Endodermal cell (in vitro differentiated cells): ENCODE data around the gene MRM2. TPM values are rescaled to one million over a fixed set of nuclear protein-coding genes. Genes with fewer than 3 reads are reported as not detected.

Experiments used
- DNase-seq: peaks from one replicate; pipeline ENCODE4 v3.0.0-alpha.2; 2017
- H3K27ac ChIP-seq: 2 replicates; pipeline ENCODE4 v1.5.1; 2013; ENCODE audit warnings: mild to moderate bottlenecking, low read depth, low read length, moderate library complexity
- H3K27me3 ChIP-seq: 2 replicates; pipeline ENCODE4 v1.6.1; 2013; ENCODE audit warnings: mild to moderate bottlenecking, low read length, moderate library complexity; ENCODE audit not compliant: insufficient read depth, control insufficient read depth, poor library complexity, severe bottlenecking
- H3K36me3 ChIP-seq: 2 replicates; pipeline ENCODE4 v1.7.0; 2013; ENCODE audit warnings: mild to moderate bottlenecking, low read length, moderate library complexity; ENCODE audit not compliant: control insufficient read depth, insufficient read depth
- H3K4me1 ChIP-seq: one replicate; pipeline ENCODE4 v1.7.0; 2013; ENCODE audit warnings: low read length; ENCODE audit not compliant: control insufficient read depth, insufficient read depth
- H3K4me3 ChIP-seq: 2 replicates; pipeline ENCODE4 v1.5.1; 2013; ENCODE audit warnings: mild to moderate bottlenecking, low read length, moderate library complexity
- H3K9ac ChIP-seq: 2 replicates; pipeline ENCODE4 v1.6.1; 2013; ENCODE audit warnings: mild to moderate bottlenecking, low read length, moderate library complexity; ENCODE audit not compliant: poor library complexity, severe bottlenecking; ENCODE audit errors: extremely low read depth
- H3K9me3 ChIP-seq: 2 replicates; pipeline ENCODE4 v1.6.1; 2013; ENCODE audit warnings: mild to moderate bottlenecking, low read length, moderate library complexity; ENCODE audit not compliant: control insufficient read depth
- H3K27ac Mint-ChIP-seq: 2 replicates; pipeline ENCODE4 v1.8.0; 2020; ENCODE audit warnings: mixed read lengths
- H3K27me3 Mint-ChIP-seq: 2 replicates; pipeline ENCODE4 v1.8.0; 2021; ENCODE audit warnings: mild to moderate bottlenecking, mixed read lengths; ENCODE audit not compliant: insufficient read depth
- H3K36me3 Mint-ChIP-seq: 2 replicates; pipeline ENCODE4 v1.8.0; 2020; ENCODE audit warnings: low read depth, mixed read lengths
- H3K4me1 Mint-ChIP-seq: 2 replicates; pipeline ENCODE4 v1.8.0; 2020; ENCODE audit warnings: mixed read lengths
- H3K4me3 Mint-ChIP-seq: 2 replicates; pipeline ENCODE4 v1.8.0; 2020; ENCODE audit warnings: mild to moderate bottlenecking, moderate library complexity, mixed read lengths
- H3K9me3 Mint-ChIP-seq: 2 replicates; pipeline ENCODE4 v1.8.0; 2020; ENCODE audit warnings: mild to moderate bottlenecking, mixed read lengths
- CTCF ChIP-seq: fragments of 200-600 bp; sonication (generic); conservative IDR thresholded peaks from 2 replicates; pipeline ENCODE4 v1.5.0; 2021; ENCODE audit warnings: antibody characterized with exemption, mild to moderate bottlenecking
- WGBS, 2 experiments: methylation state at CpG; one replicate each; pipeline versions ENCODE4 v1.1.5 to v1.1.7; 2013; ENCODE audit warnings: missing lambda C conversion rate in 2 of 2, mixed read lengths in 1 of 2; ENCODE audit not compliant: insufficient coverage in 1 of 2, insufficient read length in 1 of 2; 5-methylcytosine and 5-hydroxymethylcytosine counted together
- total RNA-seq, 2 donors: library from RNA; stranded (reverse); fragmentation: NEBNext Ultra II Directional in 1 of 2; extraction: Animal tissue kit (Norgen Biotek cat#: 25700) in 1 of 2; gene quantifications; 2 replicates in 1 of 2; 3 replicates in 1 of 2; pipeline ENCODE4 v1.2.1, GENCODE V29; 2021

The MRM2 gene
- total RNA-seq, 2 donors from 2014 or later, result 38.9 TPM

- no peak for TF ChIP-seq CTCF
- Mint-ChIP-seq H3K4me1 (peaks cover 19% of the 10 kb centered on the region), H3K36me3 (peaks cover 48% of the 10 kb centered on the region), H3K27me3 (no peaks in the 10 kb centered on the region), H3K9me3 (peaks cover 11% of the 10 kb centered on the region), H3K27ac (peak overlapping the region; percentile 44), H3K4me3 (no peak overlapping the region)
- peaks cover 26% of the 10 kb centered on the region for H3K36me3 ChIP-seq
- H3K9me3 ChIP-seq, result peaks cover 5% of the 10 kb centered on the region
- H3K27me3 ChIP-seq, result no peaks in the 10 kb centered on the region
- DNase-seq, result no peak
- no peak overlapping the region for H3K27ac ChIP-seq
- H3K4me3 ChIP-seq, result no peak overlapping the region
- peaks cover 21% of the 10 kb centered on the region for H3K4me1 ChIP-seq
- WGBS, 2 experiments, result 81 to 84% methylated on average over 7 to 10 of the region's 10 CpGs
- H3K9ac ChIP-seq, result no peak overlapping the region
Measured at GRCh38 chr7:2266911-2267310, 24.9 kb upstream of the MRM2 start.

GRCh38 chr7:2264158-2264557 is 22.2 kb upstream of the MRM2 start:
- no peak overlapping the region for H3K27ac Mint-ChIP-seq
- H3K27me3 Mint-ChIP-seq, result no peaks in the 10 kb centered on the region
- H3K9ac ChIP-seq, result no peak overlapping the region
- H3K4me3 ChIP-seq, result no peak overlapping the region
- H3K4me1 Mint-ChIP-seq, result no peaks in the 10 kb centered on the region
- 94 to 97% methylated on average over 23 of the region's 23 CpGs for WGBS, 2 experiments
- no peak overlapping the region for H3K27ac ChIP-seq
- peaks cover 11% of the 10 kb centered on the region for H3K9me3 Mint-ChIP-seq
- peaks cover 19% of the 10 kb centered on the region for H3K36me3 ChIP-seq
- no peaks in the 10 kb centered on the region for H3K4me1 ChIP-seq
- no peak for DNase-seq
- no peaks in the 10 kb centered on the region for H3K27me3 ChIP-seq
- TF ChIP-seq CTCF, result no peak
- no peak overlapping the region for H3K4me3 Mint-ChIP-seq
- peaks cover 57% of the 10 kb centered on the region for H3K36me3 Mint-ChIP-seq
- H3K9me3 ChIP-seq, result peaks cover 5% of the 10 kb centered on the region

- no peak for TF ChIP-seq CTCF
- H3K9me3 Mint-ChIP-seq, result peaks cover 9% of the 10 kb centered on the region
- H3K4me1 Mint-ChIP-seq, result no peaks in the 10 kb centered on the region
- H3K27ac Mint-ChIP-seq, result no peak overlapping the region
- Histone ChIP-seq H3K36me3 (peaks cover 19% of the 10 kb centered on the region), H3K27me3 (no peaks in the 10 kb centered on the region), H3K27ac (no peak overlapping the region), H3K9ac (no peak overlapping the region), H3K4me1 (no peaks in the 10 kb centered on the region), H3K9me3 (peaks cover 5% of the 10 kb centered on the region), H3K4me3 (no peak overlapping the region)
- DNase-seq, result peak; percentile 37
- H3K4me3 Mint-ChIP-seq, result no peak overlapping the region
- H3K36me3 Mint-ChIP-seq, result peaks cover 58% of the 10 kb centered on the region
- 92 to 99% methylated on average over 13 to 18 of the region's 18 CpGs for WGBS, 2 experiments
- no peaks in the 10 kb centered on the region for H3K27me3 Mint-ChIP-seq
Measured at GRCh38 chr7:2263176-2263575, 21.2 kb upstream of the MRM2 start.
